ENCODE data around the gene GPR37L1. TPM values are rescaled to one million over a fixed set of nuclear protein-coding genes. Genes with fewer than 3 reads are reported as not detected.

Gene GPR37L1
- total and polyA plus RNA-seq, 2 of the 4 experiments (the other 2 are of a cell fraction), result 0.02 TPM; not detected in 1

DNA sequence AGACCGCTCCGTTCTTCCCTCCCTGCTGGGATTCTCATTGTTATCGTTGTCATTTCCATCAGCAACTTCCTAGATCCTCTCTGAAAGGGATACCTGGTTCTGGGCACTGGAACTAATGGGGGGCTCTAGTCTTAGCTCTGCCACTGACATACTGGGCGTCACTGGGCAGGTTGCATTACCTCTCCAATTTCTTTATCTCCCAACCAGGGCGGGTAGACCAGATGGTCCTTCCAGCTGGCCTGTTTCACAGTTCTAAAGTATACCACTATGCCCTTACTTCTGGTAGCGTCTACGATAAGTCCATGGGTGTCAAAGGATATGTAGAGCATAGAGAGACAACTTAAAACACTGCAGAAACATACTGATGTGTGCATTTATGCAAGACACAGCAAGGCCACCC lies 1.4 kb downstream of the GPR37L1 start:
- Histone ChIP-seq H3K4me1 (ENCODE audit: control insufficient read depth, insufficient read depth, low read length) (no peaks in the 10 kb centered on the region), H3K9ac (ENCODE audit: low read depth, low read length) (no peak overlapping the region), H3K4me3 (ENCODE audit: insufficient read depth, low read depth, low read length) (no peak overlapping the region), H3K4me2 (ENCODE audit: low read depth, low read length) (no peak overlapping the region), H3K56ac (ENCODE audit: extremely low read depth, insufficient read depth, low read length) (no peak overlapping the region), H2AK5ac (ENCODE audit: low read depth, low read length) (no peak overlapping the region), H3K36me3 (ENCODE audit: control insufficient read depth, insufficient read depth, low read length) (no peaks in the 10 kb centered on the region), H2AFZ (replicated peaks; ENCODE audit: low read length, poor library complexity) (no peak overlapping the region), H3K18ac (ENCODE audit: low read depth, low read length) (no peak overlapping the region), H3K27ac (ENCODE audit: insufficient read depth, low read length) (no peak overlapping the region), H3K23ac (ENCODE audit: low read depth, low read length) (no peak overlapping the region), H3K4ac (ENCODE audit: low read depth, low read length) (no peak overlapping the region), H4K91ac (ENCODE audit: insufficient read depth, low read depth, low read length) (no peak overlapping the region), H2BK20ac (ENCODE audit: low read depth, low read length) (no peak overlapping the region), H3K14ac (replicated peaks; ENCODE audit: low read depth, low read length) (no peak overlapping the region), H3K27me3 (ENCODE audit: control insufficient read depth, insufficient read depth, low read length) (peaks cover 24% of the 10 kb centered on the region), H3K79me1 (ENCODE audit: low read depth in 1 of 2, low read length in 2 of 2) (no peaks in the 10 kb centered on the region), H3K9me3 (ENCODE audit: control insufficient read depth, insufficient read depth, low read length) (no peaks in the 10 kb centered on the region), H2BK15ac (ENCODE audit: low read depth, low read length) (no peak overlapping the region), H3K9me1 (ENCODE audit: insufficient read depth, low read length) (no peaks in the 10 kb centered on the region), H2AK9ac (replicated peaks; ENCODE audit: low read depth, low read length, poor library complexity) (no peak overlapping the region), H2BK5ac (ENCODE audit: low read depth, low read length, poor library complexity, severe bottlenecking) (no peak overlapping the region), H4K20me1 (ENCODE audit: insufficient read depth, low read length) (no peaks in the 10 kb centered on the region), H2BK120ac (ENCODE audit: low read depth, low read length) (no peak overlapping the region), H4K8ac (ENCODE audit: low read depth in 2 of 2, low read length in 2 of 2) (no peak overlapping the region), H4K5ac (ENCODE audit: low read depth, low read length) (no peak overlapping the region)
- in situ Hi-C loops (cut with MboI; ENCODE audit: low sequenced_read_pairs) (loop anchor here (10.0 kb wide), 1 partner anchor 229 kb away; no protein-coding TSS in a partner anchor), intact Hi-C loops (cut with micrococcal nuclease) (no loop called here), dilution Hi-C loops (cut with HindIII; ENCODE audit: low sequenced_read_pairs, unreplicated experiment) (no loop called here)
- WGBS, 2 experiments (ENCODE audit: extremely low coverage in 2 of 2, insufficient read length in 1 of 2), result 70% methylated on average over 2 of the region's 7 CpGs; no CpG with 5 or more reads in 1 of the 2 experiments
- no TSS peak for BruUV-seq (replicated peaks)
- TF ChIP-seq POLR2A (IDR thresholded peaks at IDR 0.05; ENCODE audit: low read depth, low read length) (no peak), SMC3 (IDR thresholded peaks at IDR 0.05; ENCODE audit: low read depth, low read length) (no peak), BHLHE40 (IDR thresholded peaks at IDR 0.05; ENCODE audit: low read depth, low read length) (no peak), RCOR1 (IDR thresholded peaks at IDR 0.05; ENCODE audit: insufficient replicate concordance, low read length) (no peak), RAD21 (IDR thresholded peaks at IDR 0.05; ENCODE audit: low read length) (no peak), RFX5 (IDR thresholded peaks at IDR 0.05; ENCODE audit: low read depth, low read length) (no peak), MXI1 (IDR thresholded peaks at IDR 0.05; ENCODE audit: borderline replicate concordance, low read depth, low read length) (no peak), MAZ (IDR thresholded peaks at IDR 0.05; ENCODE audit: borderline replicate concordance, low read depth, low read length) (no peak), NFE2L2 (IDR thresholded peaks at IDR 0.05; ENCODE audit: low read depth, low read length) (no peak), CEBPB (IDR thresholded peaks at IDR 0.05; ENCODE audit: low read depth, low read length) (no peak), MAFK (IDR thresholded peaks at IDR 0.05; ENCODE audit: low read depth, low read length) (no peak), CHD1 (IDR thresholded peaks at IDR 0.05; ENCODE audit: low read depth, low read length) (no peak), FOS (IDR thresholded peaks at IDR 0.05; ENCODE audit: low read depth, low read length) (no peak)
- TF ChIP-seq, protein P1, sequence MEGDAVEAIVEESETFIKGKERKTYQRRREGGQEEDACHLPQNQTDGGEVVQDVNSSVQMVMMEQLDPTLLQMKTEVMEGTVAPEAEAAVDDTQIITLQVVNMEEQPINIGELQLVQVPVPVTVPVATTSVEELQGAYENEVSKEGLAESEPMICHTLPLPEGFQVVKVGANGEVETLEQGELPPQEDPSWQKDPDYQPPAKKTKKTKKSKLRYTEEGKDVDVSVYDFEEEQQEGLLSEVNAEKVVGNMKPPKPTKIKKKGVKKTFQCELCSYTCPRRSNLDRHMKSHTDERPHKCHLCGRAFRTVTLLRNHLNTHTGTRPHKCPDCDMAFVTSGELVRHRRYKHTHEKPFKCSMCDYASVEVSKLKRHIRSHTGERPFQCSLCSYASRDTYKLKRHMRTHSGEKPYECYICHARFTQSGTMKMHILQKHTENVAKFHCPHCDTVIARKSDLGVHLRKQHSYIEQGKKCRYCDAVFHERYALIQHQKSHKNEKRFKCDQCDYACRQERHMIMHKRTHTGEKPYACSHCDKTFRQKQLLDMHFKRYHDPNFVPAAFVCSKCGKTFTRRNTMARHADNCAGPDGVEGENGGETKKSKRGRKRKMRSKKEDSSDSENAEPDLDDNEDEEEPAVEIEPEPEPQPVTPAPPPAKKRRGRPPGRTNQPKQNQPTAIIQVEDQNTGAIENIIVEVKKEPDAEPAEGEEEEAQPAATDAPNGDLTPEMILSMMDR (conservative IDR thresholded peaks at IDR 0.05; ENCODE audit: low read depth, low read length), result no peak
- TF ChIP-seq, protein P2, sequence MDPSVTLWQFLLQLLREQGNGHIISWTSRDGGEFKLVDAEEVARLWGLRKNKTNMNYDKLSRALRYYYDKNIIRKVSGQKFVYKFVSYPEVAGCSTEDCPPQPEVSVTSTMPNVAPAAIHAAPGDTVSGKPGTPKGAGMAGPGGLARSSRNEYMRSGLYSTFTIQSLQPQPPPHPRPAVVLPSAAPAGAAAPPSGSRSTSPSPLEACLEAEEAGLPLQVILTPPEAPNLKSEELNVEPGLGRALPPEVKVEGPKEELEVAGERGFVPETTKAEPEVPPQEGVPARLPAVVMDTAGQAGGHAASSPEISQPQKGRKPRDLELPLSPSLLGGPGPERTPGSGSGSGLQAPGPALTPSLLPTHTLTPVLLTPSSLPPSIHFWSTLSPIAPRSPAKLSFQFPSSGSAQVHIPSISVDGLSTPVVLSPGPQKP (IDR thresholded peaks at IDR 0.05; ENCODE audit: borderline replicate concordance, low read depth, low read length), result no peak
- TF ChIP-seq, protein P3, sequence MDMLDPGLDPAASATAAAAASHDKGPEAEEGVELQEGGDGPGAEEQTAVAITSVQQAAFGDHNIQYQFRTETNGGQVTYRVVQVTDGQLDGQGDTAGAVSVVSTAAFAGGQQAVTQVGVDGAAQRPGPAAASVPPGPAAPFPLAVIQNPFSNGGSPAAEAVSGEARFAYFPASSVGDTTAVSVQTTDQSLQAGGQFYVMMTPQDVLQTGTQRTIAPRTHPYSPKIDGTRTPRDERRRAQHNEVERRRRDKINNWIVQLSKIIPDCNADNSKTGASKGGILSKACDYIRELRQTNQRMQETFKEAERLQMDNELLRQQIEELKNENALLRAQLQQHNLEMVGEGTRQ (IDR thresholded peaks at IDR 0.05; ENCODE audit: low read depth, low read length), result no peak
- ChIA-PET POLR2A (ENCODE audit: unreplicated experiment) (no interaction called here), CTCF (interaction anchor here (1.6 kb wide), 1 partner anchor 11 kb away, joined by 5 read pairs; no protein-coding TSS in a partner anchor)
- ATAC-seq (ENCODE audit: low read depth) (no peak), DNase-seq (no peak)

All from IMR-90 (cell line).